Stromal cell of bone marrow (primary cell): ENCODE data around the gene CCP110.

Experiments used
- DNase-seq: peaks from one replicate; pipeline ENCODE4 v3.0.0-alpha.2; 2012; ENCODE audit warnings: low read depth

Gene CCP110

GRCh38 chr16:19523559-19524355, at the start of gene CCP110:
Gene CCP110 (plus strand): TSS chr16:19523942. CDS start chr16:19527882, 3,940 bp downstream.
- DNase-seq = peak; percentile 97

- DNase-seq = no peak
These were observed 49.1 kb upstream of the CCP110 start for GRCh38 chr16:19474617-19475016.

GRCh38 chr16:19478505-19478904, 45.2 kb upstream of the CCP110 start:
- no peak for DNase-seq

GRCh38 chr16:19479302-19479721, 44.4 kb upstream of the CCP110 start:
- DNase-seq = no peak

- peak; percentile 5 for DNase-seq
These were observed 42.4 kb upstream of the CCP110 start for GRCh38 chr16:19481296-19481695.

- DNase-seq = no peak
These were observed 42.0 kb upstream of the CCP110 start for GRCh38 chr16:19481769-19482168.

GRCh38 chr16:19482291-19482690, 41.5 kb upstream of the CCP110 start:
- DNase-seq = no peak

GRCh38 chr16:19484096-19484495, 39.6 kb upstream of the CCP110 start:
- DNase-seq = no peak

- no peak for DNase-seq
These were observed 38.1 kb upstream of the CCP110 start for GRCh38 chr16:19485611-19486010.

GRCh38 chr16:19486051-19486450, 37.7 kb upstream of the CCP110 start:
- no peak for DNase-seq

- DNase-seq = no peak
These were observed 36.9 kb upstream of the CCP110 start for GRCh38 chr16:19486750-19487325.

- no peak for DNase-seq
These were observed 35.5 kb upstream of the CCP110 start for GRCh38 chr16:19488213-19488640.

- DNase-seq = no peak
These were observed 33.1 kb upstream of the CCP110 start for GRCh38 chr16:19490619-19491018.

- DNase-seq = no peak
These were observed 26.6 kb upstream of the CCP110 start for GRCh38 chr16:19497176-19497575.

GRCh38 chr16:19499006-19499405, 24.7 kb upstream of the CCP110 start:
- DNase-seq = no peak

GRCh38 chr16:19499481-19499880, 24.3 kb upstream of the CCP110 start:
- DNase-seq = no peak

GRCh38 chr16:19502395-19503131, 21.2 kb upstream of the CCP110 start:
- DNase-seq = peak; percentile 62

GRCh38 chr16:19503461-19504075, 20.2 kb upstream of the CCP110 start:
- no peak for DNase-seq

GRCh38 chr16:19505600-19506303, 18.0 kb upstream of the CCP110 start:
- peak; percentile 94 for DNase-seq

- DNase-seq = no peak
These were observed 16.8 kb upstream of the CCP110 start for GRCh38 chr16:19506965-19507364.

GRCh38 chr16:19507867-19508266, 15.9 kb upstream of the CCP110 start:
- DNase-seq = no peak

- DNase-seq = no peak
These were observed 11.4 kb upstream of the CCP110 start for GRCh38 chr16:19512297-19512696.
